HFF-Myc (cell line): ENCODE measurements around the gene ATP13A3.

Source experiments
- DNase-seq: peaks from one replicate; pipeline ENCODE4 v3.0.0-alpha.2; 2011; ENCODE audit warnings: low read depth; ENCODE audit errors: extremely low read depth
- H3K4me3 ChIP-seq: replicated peaks from 2 replicates; pipeline ENCODE4 v1.5.1; 2011; ENCODE audit warnings: low read depth, mild to moderate bottlenecking, control low read depth, low read length
- CTCF ChIP-seq: IDR thresholded peaks from 2 replicates; pipeline ENCODE4 v1.5.1; 2012; ENCODE audit warnings: mild to moderate bottlenecking, low read depth, low read length, control low read depth; ENCODE audit errors: missing control alignments

Gene ATP13A3

GRCh38 chr3:194508491-194509453 is 22.0 kb upstream of the ATP13A3 start:
- no peak for DNase-seq
- no peak for TF ChIP-seq CTCF
- no peak overlapping the region for H3K4me3 ChIP-seq

GRCh38 chr3:194507571-194507970 is 20.8 kb upstream of the ATP13A3 start:
- no peak for DNase-seq
- no peak for TF ChIP-seq CTCF

GRCh38 chr3:194505791-194506415 is 19.1 kb upstream of the ATP13A3 start:
- no peak for TF ChIP-seq CTCF
- no peak for DNase-seq
- H3K4me3 ChIP-seq: no peak overlapping the region

More at GRCh38 chr3:194507571-194507970, 20.8 kb upstream of the ATP13A3 start:
- H3K4me3 ChIP-seq: no peak overlapping the region

GRCh38 chr3:194504861-194505260 is 18.1 kb upstream of the ATP13A3 start:
- TF ChIP-seq CTCF: no peak
- no peak for DNase-seq
- no peak overlapping the region for H3K4me3 ChIP-seq

GRCh38 chr3:194504146-194504545 is 17.3 kb upstream of the ATP13A3 start:
- no peak for DNase-seq
- no peak for TF ChIP-seq CTCF
- H3K4me3 ChIP-seq: no peak overlapping the region

- H3K4me3 ChIP-seq: no peak overlapping the region
- no peak for DNase-seq
- TF ChIP-seq CTCF: no peak
Observed at GRCh38 chr3:194503081-194503531, 16.3 kb upstream of the ATP13A3 start.
